HG03196 (cell line): Measurements from ENCODE around the gene RMDN2.
"Not testable (repeated sequence)": the region's sequence is repeated elsewhere in the genome, so short reads cannot be mapped to it uniquely, and the experiment has no call there.

Source experiments
- ATAC-seq: cut with Tn5 transposase; IDR thresholded peaks from one replicate; pipeline ENCODE4 v1.9.1; 2021; ENCODE audit not compliant: unreplicated experiment

The RMDN2 gene

GRCh38 chr2:37930392-37930791 is 5.3 kb downstream of the RMDN2 start:
- ATAC-seq: not testable (repeated sequence)

DNA sequence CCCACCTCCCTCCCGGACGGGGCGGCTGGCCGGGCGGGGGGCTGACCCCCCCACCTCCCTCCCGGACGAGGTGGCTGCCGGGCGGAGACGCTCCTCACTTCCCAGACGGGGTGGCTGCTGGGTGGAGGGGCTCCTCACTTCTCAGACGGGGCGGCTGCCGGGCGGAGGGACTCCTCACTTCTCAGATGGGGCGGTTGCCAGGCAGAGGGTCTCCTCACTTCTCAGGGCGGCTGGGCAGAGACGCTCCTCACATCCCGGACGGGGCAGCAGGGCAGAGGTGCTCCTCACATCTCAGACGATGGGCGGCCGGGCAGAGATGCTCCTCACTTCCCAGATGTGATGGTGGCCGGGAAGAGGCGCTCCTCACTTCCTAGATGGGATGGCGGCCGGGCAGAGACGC is 7.8 kb downstream of the RMDN2 start:
- not testable (repeated sequence) for ATAC-seq

GRCh38 chr2:37934591-37935513 is 9.8 kb downstream of the RMDN2 start:
- peak; percentile 95 for ATAC-seq

GRCh38 chr2:37937568-37937967 is 12.5 kb downstream of the RMDN2 start:
- ATAC-seq: not testable (repeated sequence)

DNA sequence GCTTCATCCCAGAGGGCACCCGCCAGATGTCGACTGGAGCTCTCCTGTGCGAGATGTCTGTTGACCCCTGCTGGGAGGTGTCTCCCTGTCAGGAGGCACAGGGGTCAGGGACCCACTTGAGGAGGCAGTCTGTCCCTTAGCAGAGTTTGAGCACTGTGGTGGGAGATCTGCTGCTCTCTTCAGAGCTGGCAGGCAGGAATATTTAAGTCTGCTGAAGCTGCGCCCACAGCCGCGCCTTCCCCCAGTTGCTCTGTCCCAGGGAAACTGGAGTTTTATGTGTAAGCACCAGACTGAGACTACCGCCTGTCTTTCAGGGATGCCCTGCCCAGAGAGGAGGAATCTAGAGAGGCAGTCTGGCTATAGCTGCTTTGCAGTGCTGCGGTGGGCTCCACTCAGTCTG is 16.2 kb downstream of the RMDN2 start:
- not testable (repeated sequence) for ATAC-seq

GRCh38 chr2:37944268-37944667 is 19.2 kb downstream of the RMDN2 start:
- ATAC-seq: no peak

DNA sequence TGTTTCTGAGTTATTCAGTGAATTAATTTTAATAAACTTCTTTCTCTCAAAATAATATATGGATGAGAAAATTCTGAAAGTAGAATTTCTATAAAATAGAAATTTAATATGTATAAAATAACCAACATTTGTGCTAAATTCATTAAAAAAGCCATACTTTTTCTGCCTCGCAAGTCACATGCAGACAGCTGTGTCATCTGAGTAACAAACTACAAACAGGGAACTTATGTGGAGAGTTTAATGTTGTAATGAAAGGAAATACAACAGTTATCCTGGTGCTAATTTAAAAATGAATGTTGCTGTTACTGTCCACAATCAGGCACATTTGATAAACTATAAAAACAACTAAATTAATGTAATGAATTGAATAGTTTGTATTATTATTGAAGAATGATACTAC is 22.2 kb downstream of the RMDN2 start:
- no peak for ATAC-seq

DNA sequence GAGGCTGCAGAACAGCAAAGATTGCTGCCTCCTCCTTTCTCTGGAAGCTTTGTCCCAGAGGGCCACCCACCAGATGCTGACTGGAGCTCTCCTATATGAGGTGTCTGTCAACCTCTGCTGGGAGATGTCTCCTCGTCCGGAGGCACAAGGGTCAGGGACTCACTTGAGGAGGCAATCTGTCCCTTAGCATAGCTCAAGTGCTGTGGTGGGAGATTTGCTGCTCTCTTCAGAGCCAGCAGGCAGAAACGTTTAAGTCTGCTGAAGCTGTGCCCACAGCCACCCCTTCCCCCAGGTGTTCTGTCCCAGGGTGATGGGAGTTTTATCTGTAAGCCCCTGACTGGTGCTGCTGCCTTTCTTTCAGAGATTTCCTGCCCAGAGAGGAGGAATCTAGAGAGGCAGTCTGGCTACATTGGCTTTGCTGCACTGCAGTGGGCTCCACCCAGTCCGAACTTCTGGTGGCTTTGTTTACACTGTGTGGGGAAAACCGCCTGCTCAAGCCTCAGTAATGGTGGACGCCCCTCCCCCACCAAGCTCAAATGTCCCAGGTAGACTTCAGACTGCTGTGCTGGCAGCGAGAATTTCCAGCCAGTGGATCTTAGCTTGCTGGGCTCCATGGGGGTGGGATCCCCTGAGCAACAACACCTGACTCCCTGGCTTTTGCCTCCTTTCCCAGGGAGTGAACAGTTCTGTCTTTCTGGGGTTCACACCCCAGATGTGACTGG is 37.1 kb downstream of the RMDN2 start:
- not testable (repeated sequence) for ATAC-seq

- ATAC-seq: not testable (repeated sequence)
Measured at GRCh38 chr2:37962740-37963121, 37.6 kb downstream of the RMDN2 start.

- not testable (repeated sequence) for ATAC-seq
Measured at GRCh38 chr2:37963901-37964300, 38.8 kb downstream of the RMDN2 start.

DNA sequence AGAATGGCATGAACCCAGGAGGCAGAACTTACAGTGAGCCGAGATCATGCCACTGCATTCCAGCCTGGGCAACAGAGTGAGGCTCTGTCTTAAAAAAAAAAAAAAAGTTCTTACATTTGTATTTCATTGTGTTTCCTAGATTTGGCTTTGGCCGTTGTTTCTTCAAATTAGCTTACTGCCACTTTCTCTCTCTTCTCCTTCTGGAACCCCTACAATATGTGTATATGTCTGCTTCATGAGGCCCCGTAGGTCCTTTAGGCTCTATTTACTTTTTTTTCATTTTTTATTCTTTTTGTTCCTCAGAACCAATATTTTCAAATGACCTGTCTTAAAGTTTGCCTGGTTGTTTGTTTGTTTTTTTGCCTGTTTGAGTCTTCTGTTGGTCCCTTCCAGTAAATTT is 41.2 kb downstream of the RMDN2 start:
- no peak for ATAC-seq

DNA sequence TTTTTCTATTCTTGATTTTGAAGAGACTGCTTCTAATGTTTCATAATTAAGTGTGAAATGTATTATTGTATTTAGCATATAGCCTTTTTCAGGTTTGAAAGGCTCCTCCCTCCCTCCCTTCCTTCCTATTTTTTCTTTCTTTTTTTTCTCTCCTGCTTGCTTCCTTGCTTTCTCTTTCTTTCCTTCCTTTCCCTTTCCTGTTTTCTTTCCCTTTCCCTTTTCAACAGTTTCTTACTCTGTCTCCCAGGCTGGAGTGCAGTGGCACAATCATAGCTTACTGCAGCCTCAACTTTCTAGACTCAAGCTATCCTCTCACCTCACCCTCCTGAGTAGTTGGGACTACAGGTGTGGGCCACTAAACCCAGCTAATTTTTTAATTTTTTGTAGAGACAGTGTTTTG is 44.6 kb downstream of the RMDN2 start:
- no peak for ATAC-seq

DNA sequence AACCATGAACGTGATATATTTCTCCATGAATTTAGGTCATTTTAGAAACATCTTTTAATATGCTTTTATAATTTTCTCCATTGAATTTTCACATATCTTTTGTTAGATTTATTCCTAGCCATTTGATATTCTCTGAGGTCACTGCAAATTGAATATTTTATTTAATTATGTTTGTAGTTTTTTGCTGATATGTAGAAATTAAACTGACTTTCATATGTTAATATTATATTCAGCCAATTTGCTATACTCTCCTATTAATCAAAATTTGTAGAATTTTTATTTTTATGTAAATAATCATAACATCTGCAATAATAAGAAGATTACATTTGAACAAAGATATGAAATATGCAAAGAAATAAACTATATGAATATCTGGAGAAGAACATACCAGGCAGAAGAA is 46.9 kb downstream of the RMDN2 start:
- ATAC-seq: no peak

GRCh38 chr2:37973615-37974353 is 48.7 kb downstream of the RMDN2 start:
- no peak for ATAC-seq

- no peak for ATAC-seq
Measured at GRCh38 chr2:37975808-37976207, 50.7 kb downstream of the RMDN2 start.

GRCh38 chr2:37976411-37976810 is 51.3 kb downstream of the RMDN2 start:
- ATAC-seq: no peak

GRCh38 chr2:37982147-37982582 is 57.1 kb downstream of the RMDN2 start:
- ATAC-seq: no peak

- no peak for ATAC-seq
Measured at GRCh38 chr2:37982847-37983246, 57.8 kb downstream of the RMDN2 start.

GRCh38 chr2:37983719-37984118 is 58.6 kb downstream of the RMDN2 start:
- ATAC-seq: no peak

DNA sequence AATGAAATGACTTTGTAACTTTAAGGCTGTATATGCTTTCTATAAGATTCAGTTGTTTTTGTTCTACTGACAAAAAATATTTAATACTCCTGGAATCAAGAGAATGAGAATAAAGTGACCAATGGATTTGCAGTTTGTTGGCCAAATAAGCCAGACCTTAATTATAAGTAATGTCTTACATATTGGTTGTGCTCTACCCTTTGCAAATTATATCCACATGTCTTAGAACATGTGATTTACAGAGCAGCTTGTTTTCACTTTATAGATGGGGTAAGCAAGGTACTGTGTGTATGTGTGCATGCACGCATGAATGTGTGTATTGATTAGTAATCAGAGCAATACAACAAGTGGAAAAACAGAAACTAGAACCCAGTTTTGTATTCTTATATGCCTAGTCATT is 59.1 kb downstream of the RMDN2 start:
- ATAC-seq: no peak

GRCh38 chr2:37984589-37984988 is 59.5 kb downstream of the RMDN2 start:
- no peak for ATAC-seq
